ENCODE measurements around the gene MED4. TPM values are rescaled to one million over a fixed set of nuclear protein-coding genes. Genes with fewer than 3 reads are reported as not detected.
"Not testable (repeated sequence)": the region's sequence is repeated elsewhere in the genome, so short reads cannot be mapped to it uniquely, and the experiment has no call there.

Gene MED4
- total RNA-seq, 2 donors from 2014 or later = 38.8 to 44.0 TPM

- no peak overlapping the region for H3K4me3 ChIP-seq
- no peaks in the 10 kb centered on the region for H3K36me3 ChIP-seq
- intact Hi-C loops (cut with DNase I) = no loop called here
- H3K27ac ChIP-seq = no peak overlapping the region
- no peak overlapping the region for H3K9ac ChIP-seq (ENCODE audit: low read depth in 2 of 2, low read length in 2 of 2)
- no peaks in the 10 kb centered on the region for H3K9me3 ChIP-seq
- TF ChIP-seq CTCF (IDR thresholded peaks at IDR 0.05) = no peak
- H3K27me3 ChIP-seq = no peaks in the 10 kb centered on the region
- no peak for DNase-seq
- no peaks in the 10 kb centered on the region for H3K4me1 ChIP-seq
These were observed 26.9 kb downstream of the MED4 start for GRCh38 chr13:48068036-48068435.

- H3K4me1 ChIP-seq = no peaks in the 10 kb centered on the region
- no peaks in the 10 kb centered on the region for H3K27me3 ChIP-seq
- intact Hi-C loops (cut with DNase I) = no loop called here
- no peak for TF ChIP-seq CTCF (IDR thresholded peaks at IDR 0.05)
- no peak for DNase-seq
- H3K9ac ChIP-seq (ENCODE audit: low read depth in 2 of 2, low read length in 2 of 2) = no peak overlapping the region
- H3K9me3 ChIP-seq = no peaks in the 10 kb centered on the region
- no peaks in the 10 kb centered on the region for H3K36me3 ChIP-seq
- H3K27ac ChIP-seq = no peak overlapping the region
- H3K4me3 ChIP-seq = no peak overlapping the region
These were observed 28.5 kb downstream of the MED4 start for GRCh38 chr13:48066310-48066989.

GRCh38 chr13:48059951-48060350, 35.0 kb downstream of the MED4 start:
- DNase-seq; H3K9ac ChIP-seq (ENCODE audit: low read depth in 2 of 2, low read length in 2 of 2); H3K9me3 ChIP-seq; H3K36me3 ChIP-seq; H3K27ac ChIP-seq; H3K4me3 ChIP-seq; H3K4me1 ChIP-seq; H3K27me3 ChIP-seq; intact Hi-C loops (cut with DNase I): not testable (repeated sequence)

GRCh38 chr13:48058536-48058935, 36.4 kb downstream of the MED4 start:
- DNase-seq; H3K36me3 ChIP-seq; H3K9ac ChIP-seq (ENCODE audit: low read depth in 2 of 2, low read length in 2 of 2); intact Hi-C loops (cut with DNase I); H3K4me1 ChIP-seq; H3K9me3 ChIP-seq; H3K27me3 ChIP-seq; H3K4me3 ChIP-seq; H3K27ac ChIP-seq: not testable (repeated sequence)

GRCh38 chr13:48055712-48056111, 39.2 kb downstream of the MED4 start:
- Histone ChIP-seq H3K27me3 (no peaks in the 10 kb centered on the region), H3K4me3 (no peak overlapping the region), H3K9me3 (no peaks in the 10 kb centered on the region), H3K36me3 (peaks cover 7% of the 10 kb centered on the region), H3K27ac (no peak overlapping the region), H3K9ac (ENCODE audit: low read depth in 2 of 2, low read length in 2 of 2) (no peak overlapping the region), H3K4me1 (no peaks in the 10 kb centered on the region)
- intact Hi-C loops (cut with DNase I) = no loop called here
- TF ChIP-seq CTCF (IDR thresholded peaks at IDR 0.05) = no peak
- no peak for DNase-seq

- no peak for TF ChIP-seq CTCF (IDR thresholded peaks at IDR 0.05)
- H3K4me1 ChIP-seq = no peaks in the 10 kb centered on the region
- H3K27me3 ChIP-seq = no peaks in the 10 kb centered on the region
- H3K27ac ChIP-seq = no peak overlapping the region
- no peaks in the 10 kb centered on the region for H3K9me3 ChIP-seq
- no peak for DNase-seq
- H3K4me3 ChIP-seq = no peak overlapping the region
- peaks cover 9% of the 10 kb centered on the region for H3K36me3 ChIP-seq
- intact Hi-C loops (cut with DNase I) = no loop called here
- H3K9ac ChIP-seq (ENCODE audit: low read depth in 2 of 2, low read length in 2 of 2) = no peak overlapping the region
These were observed 40.3 kb downstream of the MED4 start for GRCh38 chr13:48054601-48055000.

All from colonic mucosa (tissue), 4 donors.